Stimulated activated CD4-positive, alpha-beta T cell treated with anti-CD3 and anti-CD28 coated beads, Interleukin-2, amount 100 ng/mL, for 48 hours (primary cell): ENCODE data around the gene RHOD.

Experiments used
- DNase-seq, 2 donors: peaks; one replicate each; pipeline ENCODE4 v3.0.0-alpha.2; 2020

RHOD gene

DNA sequence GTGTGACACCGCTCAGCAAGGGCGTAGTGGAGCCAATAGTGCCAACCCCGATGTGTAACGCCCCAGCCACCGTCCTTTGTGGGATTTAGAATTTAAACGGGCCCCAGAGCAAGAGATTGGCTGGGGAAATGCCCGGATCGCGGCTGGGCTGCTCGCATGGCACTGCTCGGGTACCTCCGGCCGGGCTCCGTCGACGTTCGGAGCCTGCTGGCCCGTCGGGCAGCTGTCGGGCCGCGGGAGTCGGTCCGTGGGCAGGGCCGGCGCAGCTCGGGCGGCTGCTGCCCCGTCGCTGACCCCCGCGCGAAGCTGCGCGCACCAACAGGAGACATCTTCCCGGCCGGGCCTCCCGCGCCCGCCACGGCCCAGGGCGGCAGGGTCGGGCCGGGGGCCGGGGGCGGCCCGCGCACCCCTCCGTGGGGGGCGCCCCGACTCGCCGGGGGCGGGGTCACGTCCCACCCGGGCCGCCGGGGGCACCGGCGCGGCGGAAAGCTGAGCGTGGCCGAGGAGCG, 61.1 kb downstream of the RHOD start:
- peak in 1 of 2 donors; percentile 45 for DNase-seq

DNA sequence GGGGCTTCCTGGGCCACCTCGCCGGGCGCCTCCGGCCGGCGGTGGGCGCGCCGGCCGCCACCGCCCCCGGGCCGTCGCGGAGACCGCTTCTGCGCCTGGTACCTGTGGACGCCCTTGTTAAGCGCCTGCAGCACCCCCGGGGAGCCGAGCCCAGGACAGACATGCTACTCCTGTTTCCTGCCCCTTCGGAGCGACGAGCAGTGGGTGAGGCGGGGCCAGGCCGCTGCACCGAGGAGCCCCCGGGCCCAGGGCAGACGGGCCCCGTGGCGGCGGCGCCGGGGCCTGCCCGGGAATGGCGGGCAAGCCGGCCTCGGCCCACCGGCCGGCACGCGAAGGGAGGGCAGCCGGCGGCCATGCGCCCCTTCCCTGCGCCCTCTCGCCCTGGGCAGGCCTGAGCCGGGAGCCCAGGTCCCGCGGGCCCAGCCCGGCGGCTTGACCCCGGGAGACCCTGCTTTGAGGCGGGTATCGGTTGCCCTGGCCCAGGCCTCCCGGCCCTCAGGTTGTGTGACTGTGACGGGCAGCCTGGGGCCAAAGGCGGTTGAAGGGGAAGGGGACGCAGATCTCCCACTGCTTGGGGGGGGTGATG, 61.6 kb downstream of the RHOD start:
- DNase-seq, result peak in 1 of 2 donors; percentile 44

DNA sequence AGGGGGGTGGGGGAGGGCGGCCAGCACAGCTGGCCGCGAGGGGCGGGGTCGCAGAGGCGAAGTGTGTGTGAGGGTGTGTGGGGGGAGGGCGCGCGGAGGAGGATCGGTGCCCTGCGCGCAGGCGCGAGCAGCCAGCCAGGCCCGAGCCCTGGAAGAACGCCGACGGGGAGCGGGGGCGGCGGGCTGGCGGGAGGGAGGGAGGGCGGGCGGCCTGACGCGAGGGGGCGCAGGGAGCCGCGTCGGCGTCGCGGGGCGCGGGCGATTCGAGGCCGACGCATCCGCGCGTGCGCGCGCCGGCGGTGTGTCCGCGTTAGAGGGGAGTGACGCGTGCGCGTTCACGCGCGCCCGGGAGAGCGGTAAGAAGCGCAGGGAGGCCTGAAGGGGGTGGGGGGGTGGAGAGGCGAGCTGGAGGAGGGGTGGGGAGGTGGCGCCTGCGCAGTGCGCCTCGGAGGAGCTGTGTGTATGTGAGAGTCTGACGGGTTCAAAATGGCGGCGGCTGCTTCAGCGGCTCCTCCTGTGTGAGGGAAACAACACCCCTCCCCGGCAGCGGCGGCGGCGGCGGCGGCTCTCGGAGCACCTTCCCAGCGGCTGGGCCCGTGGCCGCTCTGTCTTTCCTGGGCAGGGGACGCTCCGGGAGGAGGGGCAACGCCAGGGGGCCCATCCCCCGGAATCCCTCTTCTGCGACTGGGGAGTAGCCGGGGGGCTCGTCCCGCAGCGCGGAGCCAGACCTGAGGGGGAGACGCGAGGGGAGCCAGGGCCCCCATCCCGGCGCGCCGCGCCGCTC, 62.3 kb downstream of the RHOD start, which contains the start of gene KDM2A:
Gene KDM2A, plus strand, starts transcription at position 463 of the 784 bp plus-strand sequence. CDS start 2,054 bp downstream, outside the sequence.
- DNase-seq, result peak; percentile 93 to 98

DNA sequence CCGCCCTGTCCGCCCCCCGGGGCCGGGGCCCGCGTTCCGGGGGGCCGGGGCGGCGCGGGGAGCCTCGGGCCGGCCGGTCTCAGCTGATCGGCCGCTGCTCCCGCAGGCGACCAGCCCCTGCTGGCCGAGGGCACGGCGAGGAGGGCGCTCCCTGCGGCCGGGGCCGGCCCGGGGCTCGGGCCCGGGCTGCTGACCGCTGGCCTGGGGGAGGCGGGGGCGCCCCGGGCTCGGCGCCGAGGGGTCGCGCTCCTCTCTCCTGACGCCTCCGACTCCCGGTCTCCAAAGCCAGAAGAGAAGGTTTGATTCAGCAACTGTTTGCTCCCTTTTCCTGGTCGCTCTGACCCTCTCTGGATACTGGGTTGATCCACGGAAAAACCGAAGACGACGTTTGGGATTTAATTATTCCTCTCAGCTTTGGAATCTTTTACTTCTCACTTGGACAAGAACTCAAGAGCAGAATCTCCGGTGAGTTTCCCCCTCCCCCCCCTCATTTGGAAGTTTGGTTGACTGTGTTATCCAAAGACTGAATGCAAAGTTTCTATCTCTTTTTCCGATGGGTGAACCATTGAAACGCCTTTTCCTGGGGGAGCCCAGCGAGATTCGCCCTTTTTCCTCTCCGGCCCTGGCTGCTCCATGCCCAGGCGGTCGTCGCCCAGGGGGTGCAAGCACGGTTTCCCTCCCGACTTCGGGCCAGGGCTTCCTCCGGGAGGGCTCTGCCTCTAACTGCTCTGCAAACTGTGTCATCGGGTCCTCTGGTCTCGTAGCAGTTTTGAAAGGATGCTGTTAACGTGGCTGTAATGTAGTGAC, 63.1 kb downstream of the RHOD start:
- DNase-seq, result peak in 1 of 2 donors; percentile 8

DNA sequence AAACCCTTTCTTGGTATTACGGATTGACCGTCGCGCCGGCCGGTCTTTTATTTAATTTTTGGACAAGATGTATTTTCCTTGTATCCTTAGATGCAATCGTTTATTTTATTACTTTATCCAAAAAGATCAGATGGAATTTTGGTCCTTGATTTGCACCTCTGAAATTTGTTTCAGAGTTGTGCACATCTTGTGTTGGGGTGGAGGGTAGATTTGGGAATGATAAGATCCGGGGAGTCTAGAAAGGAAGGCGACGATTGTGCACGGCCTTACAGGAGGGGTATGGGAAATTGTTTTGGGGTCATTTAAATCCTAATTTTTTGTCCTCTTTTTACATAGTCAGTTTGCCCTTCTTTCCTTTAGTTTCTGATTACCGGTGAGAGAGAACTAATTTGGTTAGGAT, 63.8 kb downstream of the RHOD start:
- no peak for DNase-seq

DNA sequence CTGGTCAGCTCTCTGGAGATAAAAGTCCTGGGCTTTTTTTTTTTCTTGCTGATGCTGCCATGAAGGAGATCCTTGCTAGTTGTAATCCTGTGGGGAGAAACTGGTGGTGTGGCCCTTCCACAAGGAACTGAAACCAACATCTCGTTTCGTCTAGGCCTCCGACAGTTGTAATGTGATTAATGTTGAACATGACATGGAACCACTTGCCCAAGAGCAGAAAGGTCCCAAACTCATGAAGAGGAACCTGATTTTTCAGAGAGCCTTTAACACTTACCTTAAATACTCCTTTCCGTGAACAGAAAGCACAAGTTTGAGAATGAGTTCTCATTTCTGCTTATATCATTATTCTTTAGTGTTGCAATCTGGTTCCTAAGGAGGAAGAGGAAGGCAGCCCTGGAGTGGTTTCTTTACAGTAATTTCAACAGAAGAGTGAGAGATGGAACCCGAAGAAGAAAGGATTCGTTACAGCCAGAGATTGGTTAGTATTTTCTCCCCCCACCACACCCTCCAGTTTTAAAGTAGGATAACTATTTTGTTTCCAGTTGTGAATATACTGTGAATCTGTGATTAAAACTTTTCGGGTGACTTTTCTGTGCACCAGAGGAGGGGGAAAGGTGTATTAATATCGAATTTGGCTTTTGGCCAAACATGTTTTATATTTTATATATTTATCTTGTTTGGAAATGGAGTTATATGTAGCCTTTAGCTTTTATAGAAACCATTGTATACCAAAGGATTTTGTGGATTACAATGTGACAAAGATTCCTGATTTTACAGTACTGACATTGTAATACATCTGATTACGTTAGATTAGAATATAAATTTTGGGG, 64.4 kb downstream of the RHOD start:
- DNase-seq, result no peak
